ENCODE measurements around the gene DIAPH2. TPM values are rescaled to one million over a fixed set of nuclear protein-coding genes. Genes with fewer than 3 reads are reported as not detected.

The DIAPH2 gene
- total and polyA plus RNA-seq, 4 donors, result 7.2 to 57.6 (median 15.5) TPM

DNA sequence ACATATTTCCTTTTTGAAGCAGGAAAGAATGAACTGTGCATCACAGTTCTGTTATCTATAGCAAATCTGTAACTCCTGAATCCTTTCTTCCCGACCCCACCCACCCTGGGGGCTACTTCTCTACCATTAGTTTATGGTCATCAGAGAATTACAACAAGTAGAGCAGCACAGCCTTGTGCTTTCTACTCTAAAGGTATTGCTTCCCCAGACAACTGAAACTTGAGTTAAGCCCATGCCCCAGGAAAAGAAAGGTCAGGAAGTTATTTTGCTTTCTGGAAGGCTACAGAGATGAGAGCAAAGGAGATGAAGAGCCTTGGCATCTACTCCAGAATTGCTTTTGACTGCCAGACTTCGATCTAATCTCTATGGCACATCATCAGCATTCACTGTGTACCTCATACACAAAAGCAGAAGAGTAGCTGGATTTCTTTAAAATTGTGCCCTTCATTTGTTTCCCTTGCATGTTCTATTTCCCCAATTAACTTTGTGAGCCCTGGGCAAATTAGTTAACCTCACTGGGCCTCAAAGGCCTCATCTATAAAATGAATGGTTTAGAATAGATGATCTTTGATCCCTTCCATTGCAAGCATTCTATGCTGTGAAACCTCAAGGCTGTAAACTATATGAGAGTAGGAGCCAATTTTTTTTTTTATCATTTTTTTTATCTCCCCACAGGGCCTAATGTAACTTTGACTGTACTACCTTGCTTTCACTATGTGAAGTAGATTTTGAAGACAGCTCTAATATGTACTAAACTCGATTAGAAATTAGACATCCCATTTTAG lies 794.7 kb downstream of the DIAPH2 start:
- TF ChIP-seq CTCF (IDR thresholded peaks at IDR 0.05; ENCODE audit: control extremely low read depth, extremely low read depth), result no peak
- DNase-seq, result no peak
- no peaks in the 10 kb centered on the region for H3K4me1 ChIP-seq (ENCODE audit: control insufficient read depth in 5 of 5, insufficient read depth in 5 of 5, low read length in 5 of 5)
- peaks cover 0 to 8% (median 3%) of the 10 kb centered on the region in 3 donors for H3K27me3 ChIP-seq (ENCODE audit: control insufficient read depth in 3 of 3, insufficient read depth in 3 of 3, low read length in 2 of 3)
- H3K36me3 ChIP-seq (ENCODE audit: control insufficient read depth in 4 of 4, insufficient read depth in 4 of 4, low read length in 4 of 4), result peaks cover 0 to 2% (median 0%) of the 10 kb centered on the region in 4 donors
- H3K9ac ChIP-seq (ENCODE audit: insufficient read depth in 1 of 2, low read length in 2 of 2), result no peak overlapping the region
- 69 to 82% methylated on average over 3 of the region's 3 CpGs for WGBS, 2 donors
- ATAC-seq (ENCODE audit: insufficient read depth, low FRiP score), result no peak
- no peak overlapping the region for H3K4me3 ChIP-seq
- no peaks in the 10 kb centered on the region for H3K9me3 ChIP-seq (ENCODE audit: control insufficient read depth in 4 of 4, insufficient read depth in 3 of 4, low read length in 3 of 4)
- H3K27ac ChIP-seq (ENCODE audit: low read depth in 1 of 2, low read length in 1 of 2), result no peak overlapping the region

- H3K4me3 ChIP-seq, result no peak overlapping the region
- WGBS, 2 donors, result 71 to 93% methylated on average over 2 of the region's 2 CpGs
- TF ChIP-seq CTCF (IDR thresholded peaks at IDR 0.05; ENCODE audit: control extremely low read depth, extremely low read depth), result no peak
- peaks cover 0 to 2% (median 0%) of the 10 kb centered on the region in 4 donors for H3K36me3 ChIP-seq (ENCODE audit: control insufficient read depth in 4 of 4, insufficient read depth in 4 of 4, low read length in 4 of 4)
- no peak for DNase-seq
- H3K9me3 ChIP-seq (ENCODE audit: control insufficient read depth in 4 of 4, insufficient read depth in 3 of 4, low read length in 3 of 4), result no peaks in the 10 kb centered on the region
- H3K4me1 ChIP-seq (ENCODE audit: control insufficient read depth in 5 of 5, insufficient read depth in 5 of 5, low read length in 5 of 5), result no peaks in the 10 kb centered on the region
- H3K9ac ChIP-seq (ENCODE audit: insufficient read depth in 1 of 2, low read length in 2 of 2), result no peak overlapping the region
- ATAC-seq (ENCODE audit: insufficient read depth, low FRiP score), result no peak
- H3K27me3 ChIP-seq (ENCODE audit: control insufficient read depth in 3 of 3, insufficient read depth in 3 of 3, low read length in 2 of 3), result peaks cover 0 to 4% (median 3%) of the 10 kb centered on the region in 3 donors
- no peak overlapping the region for H3K27ac ChIP-seq (ENCODE audit: low read depth in 1 of 2, low read length in 1 of 2)
Measured at GRCh38 chrX:97481228-97481627, 796.6 kb downstream of the DIAPH2 start.

- H3K9ac ChIP-seq (ENCODE audit: insufficient read depth in 1 of 2, low read length in 2 of 2), result no peak overlapping the region
- no peak overlapping the region for H3K4me3 ChIP-seq
- ATAC-seq (ENCODE audit: insufficient read depth, low FRiP score) (no peak), DNase-seq (no peak)
- WGBS, 2 donors, result 43 to 65% methylated on average over 1 of the region's 1 CpG
- no peak overlapping the region for H3K27ac ChIP-seq (ENCODE audit: low read depth in 1 of 2, low read length in 1 of 2)
- H3K27me3 ChIP-seq (ENCODE audit: control insufficient read depth in 3 of 3, insufficient read depth in 3 of 3, low read length in 2 of 3), result peaks cover 0 to 4% (median 3%) of the 10 kb centered on the region in 3 donors
- TF ChIP-seq CTCF (IDR thresholded peaks at IDR 0.05; ENCODE audit: control extremely low read depth, extremely low read depth), result no peak
- no peaks in the 10 kb centered on the region for H3K9me3 ChIP-seq (ENCODE audit: control insufficient read depth in 4 of 4, insufficient read depth in 3 of 4, low read length in 3 of 4)
- H3K36me3 ChIP-seq (ENCODE audit: control insufficient read depth in 4 of 4, insufficient read depth in 4 of 4, low read length in 4 of 4), result peaks cover 0 to 2% (median 0%) of the 10 kb centered on the region in 4 donors
- no peaks in the 10 kb centered on the region for H3K4me1 ChIP-seq (ENCODE audit: control insufficient read depth in 5 of 5, insufficient read depth in 5 of 5, low read length in 5 of 5)
Measured at GRCh38 chrX:97482666-97483300, 798.1 kb downstream of the DIAPH2 start.
